IMR-90 (cell line): ENCODE data around the gene KCTD8. TPM values are rescaled to one million over a fixed set of nuclear protein-coding genes. Genes with fewer than 3 reads are reported as not detected.

Experiments
- ATAC-seq: fragments of 200-7000 bp; cut with Tn5 transposase; 2 replicates; pipeline ENCODE4 v1.9.1; 2020; ENCODE audit warnings: low read depth, mild to moderate bottlenecking, moderate library complexity
- BruUV-seq: library from RNA; stranded (reverse); fragments of 400-500 nt; replicated peaks from 2 replicates; lab custom pipeline; 2021; lab: Mats Ljungman, UMichigan
- CTCF ChIA-PET: fragments of 300-600 bp; formaldehyde crosslinking; extraction: SDS; loops from one replicate; lab custom pipeline; 2021; ENCODE audit warnings: antibody characterized with exemption; lab: Yijun Ruan, JAX
- POLR2A ChIA-PET: fragments of 300-600 bp; sonication (Branson Sonifier 250); formaldehyde crosslinking; loops from one replicate; lab custom pipeline; 2022; ENCODE audit warnings: antibody characterized with exemption; ENCODE audit not compliant: unreplicated experiment; lab: Charles Lee
- DNase-seq: peaks from one replicate; pipeline ENCODE4 v3.0.0; 2013
- H2AFZ ChIP-seq: replicated peaks from 2 replicates; pipeline ENCODE3; 2013; ENCODE audit warnings: low read length, mild to moderate bottlenecking; ENCODE audit not compliant: poor library complexity
- H2AK5ac ChIP-seq: 2 replicates; pipeline ENCODE4 v1.6.1; 2013; ENCODE audit warnings: low read depth, low read length, inconsistent platforms
- H2AK9ac ChIP-seq: replicated peaks from 2 replicates; pipeline ENCODE3; 2013; ENCODE audit warnings: mild to moderate bottlenecking, low read depth, low read length, moderate library complexity; ENCODE audit not compliant: poor library complexity
- H2BK120ac ChIP-seq: 2 replicates; pipeline ENCODE4 v1.6.1; 2013; ENCODE audit warnings: low read depth, low read length, inconsistent platforms
- H2BK15ac ChIP-seq: 3 replicates; pipeline ENCODE4 v1.6.1; 2013; ENCODE audit warnings: low read depth, low read length, inconsistent platforms
- H2BK20ac ChIP-seq: 2 replicates; pipeline ENCODE4 v1.6.1; 2013; ENCODE audit warnings: low read depth, mild to moderate bottlenecking, inconsistent platforms, low read length, moderate library complexity
- H2BK5ac ChIP-seq: 2 replicates; pipeline ENCODE4 v1.6.1; 2013; ENCODE audit warnings: mild to moderate bottlenecking, low read depth, low read length, inconsistent platforms; ENCODE audit not compliant: poor library complexity, severe bottlenecking
- H3K14ac ChIP-seq: replicated peaks from 2 replicates; pipeline ENCODE4 v1.6.1; 2013; ENCODE audit warnings: low read depth, low read length, inconsistent platforms
- H3K18ac ChIP-seq: 2 replicates; pipeline ENCODE4 v1.6.1; 2013; ENCODE audit warnings: low read depth, low read length, control low read depth
- H3K23ac ChIP-seq: 2 replicates; pipeline ENCODE4 v1.6.1; 2013; ENCODE audit warnings: low read depth, low read length, inconsistent platforms
- H3K27ac ChIP-seq: 2 replicates; pipeline ENCODE4 v1.5.1; 2013; ENCODE audit warnings: mild to moderate bottlenecking, control low read depth, low read length; ENCODE audit not compliant: insufficient read depth
- H3K27me3 ChIP-seq: 2 replicates; pipeline ENCODE4 v1.6.1; 2013; ENCODE audit warnings: low read length; ENCODE audit not compliant: control insufficient read depth, insufficient read depth
- H3K36me3 ChIP-seq: 2 replicates; pipeline ENCODE4 v1.6.1; 2013; ENCODE audit warnings: low read length, mixed read lengths; ENCODE audit not compliant: control insufficient read depth, insufficient read depth
- H3K4ac ChIP-seq: 2 replicates; pipeline ENCODE4 v1.6.1; 2013; ENCODE audit warnings: low read depth, low read length, inconsistent platforms
- H3K4me1 ChIP-seq: 2 replicates; pipeline ENCODE4 v1.6.1; 2013; ENCODE audit warnings: low read length, mixed read lengths; ENCODE audit not compliant: control insufficient read depth, insufficient read depth
- H3K4me2 ChIP-seq: 2 replicates; pipeline ENCODE4 v1.6.1; 2013; ENCODE audit warnings: low read depth, mild to moderate bottlenecking, control low read depth, low read length, moderate library complexity
- H3K4me3 ChIP-seq: 2 replicates; pipeline ENCODE4 v1.5.1; 2013; ENCODE audit warnings: low read depth, mild to moderate bottlenecking, control low read depth, low read length, moderate library complexity; ENCODE audit not compliant: insufficient read depth
- H3K56ac ChIP-seq: 2 replicates; pipeline ENCODE4 v1.6.1; 2013; ENCODE audit warnings: low read length, inconsistent platforms; ENCODE audit not compliant: insufficient read depth; ENCODE audit errors: extremely low read depth
- H3K79me1 ChIP-seq, 2 experiments: 2 replicates each; pipeline ENCODE4 v1.6.1; 2013; ENCODE audit warnings: low read length in 2 of 2, inconsistent platforms in 1 of 2, low read depth in 1 of 2
- H3K9ac ChIP-seq: 2 replicates; pipeline ENCODE4 v1.6.1; 2013; ENCODE audit warnings: low read depth, low read length, control low read depth
- H3K9me1 ChIP-seq: 2 replicates; pipeline ENCODE4 v1.6.1; 2013; ENCODE audit warnings: low read length, inconsistent platforms; ENCODE audit not compliant: insufficient read depth
- H3K9me3 ChIP-seq: 2 replicates; pipeline ENCODE4 v1.6.1; 2013; ENCODE audit warnings: low read length; ENCODE audit not compliant: control insufficient read depth, insufficient read depth
- H4K20me1 ChIP-seq: 2 replicates; pipeline ENCODE4 v1.6.1; 2013; ENCODE audit warnings: low read length, inconsistent platforms; ENCODE audit not compliant: insufficient read depth
- H4K5ac ChIP-seq: 2 replicates; pipeline ENCODE4 v1.6.1; 2013; ENCODE audit warnings: mild to moderate bottlenecking, low read depth, low read length, control low read depth
- H4K8ac ChIP-seq, 2 experiments: 2 replicates each; pipeline ENCODE4 v1.6.1; 2013; ENCODE audit warnings: low read depth in 2 of 2, low read length in 2 of 2, control low read depth in 1 of 2, inconsistent platforms in 1 of 2
- H4K91ac ChIP-seq: 2 replicates; pipeline ENCODE4 v1.6.1; 2013; ENCODE audit warnings: low read depth, low read length, inconsistent platforms; ENCODE audit not compliant: insufficient read depth
- BHLHE40 ChIP-seq: fragments of 150-350 bp; IDR thresholded peaks from 2 replicates; pipeline ENCODE4 v1.6.1; 2016; ENCODE audit warnings: mild to moderate bottlenecking, low read depth, low read length
- CEBPB ChIP-seq: IDR thresholded peaks from 2 replicates; pipeline ENCODE4 v1.6.1; 2012; ENCODE audit warnings: low read depth, low read length, improper control_type of control experiment
- CHD1 ChIP-seq: IDR thresholded peaks from 2 replicates; pipeline ENCODE4 v1.6.1; 2012; ENCODE audit warnings: low read depth, low read length, improper control_type of control experiment
- FOS ChIP-seq: fragments of 150-350 bp; IDR thresholded peaks from 2 replicates; pipeline ENCODE4 v1.6.1; 2016; ENCODE audit warnings: low read depth, low read length
- MAFK ChIP-seq: IDR thresholded peaks from 2 replicates; pipeline ENCODE4 v1.6.1; 2012; ENCODE audit warnings: low read depth, low read length, improper control_type of control experiment
- MAZ ChIP-seq: IDR thresholded peaks from 2 replicates; pipeline ENCODE4 v1.6.1; 2012; ENCODE audit warnings: low read depth, mild to moderate bottlenecking, low read length, improper control_type of control experiment, moderate library complexity, borderline replicate concordance
- MXI1 ChIP-seq: IDR thresholded peaks from 2 replicates; pipeline ENCODE4 v1.6.1; 2012; ENCODE audit warnings: low read depth, mild to moderate bottlenecking, low read length, moderate library complexity, borderline replicate concordance
- NFE2L2 ChIP-seq: fragments of 150-350 bp; IDR thresholded peaks from 2 replicates; pipeline ENCODE4 v1.6.1; 2016; ENCODE audit warnings: low read depth, mild to moderate bottlenecking, low read length
- POLR2A ChIP-seq: IDR thresholded peaks from 2 replicates; pipeline ENCODE4 v1.6.1; 2012; ENCODE audit warnings: mild to moderate bottlenecking, low read depth, low read length
- RAD21 ChIP-seq: IDR thresholded peaks from 2 replicates; pipeline ENCODE4 v1.6.1; 2012; ENCODE audit warnings: low read length, improper control_type of control experiment
- RCOR1 ChIP-seq: IDR thresholded peaks from 2 replicates; pipeline ENCODE4 v1.6.1; 2012; ENCODE audit warnings: mild to moderate bottlenecking, low read length, improper control_type of control experiment; ENCODE audit not compliant: insufficient replicate concordance
- RFX5 ChIP-seq: IDR thresholded peaks from 2 replicates; pipeline ENCODE4 v1.8.0; 2012; ENCODE audit warnings: low read depth, mild to moderate bottlenecking, low read length, moderate library complexity
- SMC3 ChIP-seq: fragments of 150-350 bp; IDR thresholded peaks from 2 replicates; pipeline ENCODE4 v1.6.1; 2016; ENCODE audit warnings: low read depth, mild to moderate bottlenecking, antibody characterized with exemption, low read length, moderate library complexity
- WGBS, 2 experiments: methylation state at CpG; one replicate each; pipeline versions ENCODE4 v1.1.5 to v1.1.7; 2013; ENCODE audit warnings: missing lambda C conversion rate in 2 of 2; ENCODE audit not compliant: insufficient read length in 1 of 2; ENCODE audit errors: extremely low coverage in 2 of 2; 5-methylcytosine and 5-hydroxymethylcytosine counted together
- dilution Hi-C: fragments of 300-500 bp; cut with HindIII; formaldehyde crosslinking; loops from one replicate; pipeline ENCODE4 v1.14.3; 2018; ENCODE audit warnings: low sequenced_read_pairs; ENCODE audit not compliant: unreplicated experiment
- in situ Hi-C: fragments of 300-500 bp; cut with MboI; formaldehyde crosslinking; loops from 3 replicates; pipeline ENCODE4 v1.14.3; 2019; ENCODE audit warnings: low sequenced_read_pairs, inconsistent platforms, mixed read lengths
- intact Hi-C: fragments of 100-400 bp; cut with micrococcal nuclease; formaldehyde crosslinking; loops from 2 replicates; pipeline ENCODE4 v1.10.0; 2022
- polyA plus RNA-seq, 3 experiments: library from polyadenylated mRNA; depleted of rRNA; stranded (reverse); fragments of >200 nt; gene quantifications; 2 replicates each; pipeline ENCODE4 v1.2.3, GENCODE V29; 2012; ENCODE audit warnings: low replicate concordance in 1 of 3
- total RNA-seq: library from RNA; depleted of rRNA; stranded (reverse); fragments of >200 nt; gene quantifications from 2 replicates; pipeline ENCODE4 v1.2.3, GENCODE V29; 2012
- TF ChIP-seq, protein P1 (sequence below): fragments of 150-350 bp; IDR thresholded peaks from 2 replicates; pipeline ENCODE4 v1.6.1; 2017; ENCODE audit warnings: mild to moderate bottlenecking, antibody characterized with exemption, low read length, low read depth
- TF ChIP-seq, protein P2 (sequence below): conservative IDR thresholded peaks from 2 replicates; pipeline ENCODE4 v1.5.1; 2012; ENCODE audit warnings: mild to moderate bottlenecking, low read depth, low read length, improper control_type of control experiment
- TF ChIP-seq, protein P3 (sequence below): fragments of 150-350 bp; IDR thresholded peaks from 2 replicates; pipeline ENCODE4 v1.6.1; 2016; ENCODE audit warnings: low read depth, mild to moderate bottlenecking, low read length, moderate library complexity, borderline replicate concordance

The KCTD8 gene
- total and polyA plus RNA-seq, 2 of the 4 experiments (the other 2 are of a cell fraction): 0.03 TPM; not detected in 1

DNA sequence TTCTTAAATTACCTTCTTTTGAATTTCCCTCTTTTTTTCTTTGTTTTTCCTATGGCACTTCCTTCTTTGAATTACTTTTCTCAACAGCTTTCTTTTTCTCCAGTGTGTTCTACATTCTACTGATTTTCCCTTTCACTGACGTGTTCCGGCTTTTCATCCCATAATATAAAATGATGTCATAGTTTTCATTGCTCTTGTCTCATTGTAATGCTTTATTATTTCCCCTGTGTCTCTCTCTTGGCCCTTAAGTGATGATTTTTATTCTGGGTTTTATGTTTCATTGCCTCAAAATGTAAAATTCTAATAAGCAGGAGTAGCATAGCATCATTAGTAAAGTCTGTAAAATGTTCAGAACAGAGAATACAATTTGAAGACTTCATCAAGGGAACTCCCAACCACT lies 299.3 kb downstream of the KCTD8 start:
- ATAC-seq (no peak), DNase-seq (no peak)
- Histone ChIP-seq H4K91ac (no peak overlapping the region), H4K20me1 (no peaks in the 10 kb centered on the region), H2AK9ac (no peak overlapping the region), H3K4me2 (no peak overlapping the region), H2AK5ac (no peak overlapping the region), H2BK20ac (no peak overlapping the region), H2BK15ac (no peak overlapping the region), H3K27ac (no peak overlapping the region), H3K9me3 (peaks cover 2% of the 10 kb centered on the region; the same call in 1 of the 2 replicates), H3K14ac (no peak overlapping the region), H3K4me3 (no peak overlapping the region), H3K4ac (no peak overlapping the region), H3K4me1 (no peaks in the 10 kb centered on the region), H3K79me1 (no peaks in the 10 kb centered on the region), H3K27me3 (no peaks in the 10 kb centered on the region), H3K9ac (no peak overlapping the region), H3K18ac (no peak overlapping the region), H3K36me3 (no peaks in the 10 kb centered on the region), H2BK5ac (no peak overlapping the region), H2BK120ac (no peak overlapping the region), H3K9me1 (no peaks in the 10 kb centered on the region), H3K56ac (no peak overlapping the region), H4K8ac (no peak overlapping the region), H3K23ac (no peak overlapping the region), H4K5ac (no peak overlapping the region), H2AFZ (no peak overlapping the region)
- intact Hi-C loops: no loop called here
- no CpG with 5 or more reads among the region's 2 CpGs for WGBS, 2 experiments
- dilution Hi-C loops: no loop called here
- CTCF ChIA-PET: no interaction called here
- no peak for TF ChIP-seq POLR2A
- TF ChIP-seq CEBPB: no peak
- no peak for TF ChIP-seq MXI1
- no peak for TF ChIP-seq MAFK
- no peak for TF ChIP-seq RCOR1
- TF ChIP-seq, protein P1, sequence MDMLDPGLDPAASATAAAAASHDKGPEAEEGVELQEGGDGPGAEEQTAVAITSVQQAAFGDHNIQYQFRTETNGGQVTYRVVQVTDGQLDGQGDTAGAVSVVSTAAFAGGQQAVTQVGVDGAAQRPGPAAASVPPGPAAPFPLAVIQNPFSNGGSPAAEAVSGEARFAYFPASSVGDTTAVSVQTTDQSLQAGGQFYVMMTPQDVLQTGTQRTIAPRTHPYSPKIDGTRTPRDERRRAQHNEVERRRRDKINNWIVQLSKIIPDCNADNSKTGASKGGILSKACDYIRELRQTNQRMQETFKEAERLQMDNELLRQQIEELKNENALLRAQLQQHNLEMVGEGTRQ: no peak
- TF ChIP-seq FOS: no peak
- TF ChIP-seq CHD1: no peak
- TF ChIP-seq, protein P2, sequence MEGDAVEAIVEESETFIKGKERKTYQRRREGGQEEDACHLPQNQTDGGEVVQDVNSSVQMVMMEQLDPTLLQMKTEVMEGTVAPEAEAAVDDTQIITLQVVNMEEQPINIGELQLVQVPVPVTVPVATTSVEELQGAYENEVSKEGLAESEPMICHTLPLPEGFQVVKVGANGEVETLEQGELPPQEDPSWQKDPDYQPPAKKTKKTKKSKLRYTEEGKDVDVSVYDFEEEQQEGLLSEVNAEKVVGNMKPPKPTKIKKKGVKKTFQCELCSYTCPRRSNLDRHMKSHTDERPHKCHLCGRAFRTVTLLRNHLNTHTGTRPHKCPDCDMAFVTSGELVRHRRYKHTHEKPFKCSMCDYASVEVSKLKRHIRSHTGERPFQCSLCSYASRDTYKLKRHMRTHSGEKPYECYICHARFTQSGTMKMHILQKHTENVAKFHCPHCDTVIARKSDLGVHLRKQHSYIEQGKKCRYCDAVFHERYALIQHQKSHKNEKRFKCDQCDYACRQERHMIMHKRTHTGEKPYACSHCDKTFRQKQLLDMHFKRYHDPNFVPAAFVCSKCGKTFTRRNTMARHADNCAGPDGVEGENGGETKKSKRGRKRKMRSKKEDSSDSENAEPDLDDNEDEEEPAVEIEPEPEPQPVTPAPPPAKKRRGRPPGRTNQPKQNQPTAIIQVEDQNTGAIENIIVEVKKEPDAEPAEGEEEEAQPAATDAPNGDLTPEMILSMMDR: no peak
- TF ChIP-seq MAZ: no peak
- TF ChIP-seq RAD21: no peak
- TF ChIP-seq, protein P3, sequence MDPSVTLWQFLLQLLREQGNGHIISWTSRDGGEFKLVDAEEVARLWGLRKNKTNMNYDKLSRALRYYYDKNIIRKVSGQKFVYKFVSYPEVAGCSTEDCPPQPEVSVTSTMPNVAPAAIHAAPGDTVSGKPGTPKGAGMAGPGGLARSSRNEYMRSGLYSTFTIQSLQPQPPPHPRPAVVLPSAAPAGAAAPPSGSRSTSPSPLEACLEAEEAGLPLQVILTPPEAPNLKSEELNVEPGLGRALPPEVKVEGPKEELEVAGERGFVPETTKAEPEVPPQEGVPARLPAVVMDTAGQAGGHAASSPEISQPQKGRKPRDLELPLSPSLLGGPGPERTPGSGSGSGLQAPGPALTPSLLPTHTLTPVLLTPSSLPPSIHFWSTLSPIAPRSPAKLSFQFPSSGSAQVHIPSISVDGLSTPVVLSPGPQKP: no peak
- TF ChIP-seq NFE2L2: no peak
- TF ChIP-seq SMC3: no peak
- no peak for TF ChIP-seq RFX5
- TF ChIP-seq BHLHE40: no peak
- POLR2A ChIA-PET: no interaction called here
- no TSS peak for BruUV-seq
- in situ Hi-C loops: no loop called here
